NCI-H774 (cell line): ENCODE data around the gene TIGD6.
A peak's percentile ranks its signal among the peaks of the same experiment; 100 is the strongest.
"Not testable (repeated sequence)": the region's sequence is repeated elsewhere in the genome, so short reads cannot be mapped to it uniquely, and the experiment has no call there.

Experiments
- DNase-seq: peaks from one replicate; lab custom pipeline; 2025; lab: John Stamatoyannopoulos, UW

The TIGD6 gene

DNA sequence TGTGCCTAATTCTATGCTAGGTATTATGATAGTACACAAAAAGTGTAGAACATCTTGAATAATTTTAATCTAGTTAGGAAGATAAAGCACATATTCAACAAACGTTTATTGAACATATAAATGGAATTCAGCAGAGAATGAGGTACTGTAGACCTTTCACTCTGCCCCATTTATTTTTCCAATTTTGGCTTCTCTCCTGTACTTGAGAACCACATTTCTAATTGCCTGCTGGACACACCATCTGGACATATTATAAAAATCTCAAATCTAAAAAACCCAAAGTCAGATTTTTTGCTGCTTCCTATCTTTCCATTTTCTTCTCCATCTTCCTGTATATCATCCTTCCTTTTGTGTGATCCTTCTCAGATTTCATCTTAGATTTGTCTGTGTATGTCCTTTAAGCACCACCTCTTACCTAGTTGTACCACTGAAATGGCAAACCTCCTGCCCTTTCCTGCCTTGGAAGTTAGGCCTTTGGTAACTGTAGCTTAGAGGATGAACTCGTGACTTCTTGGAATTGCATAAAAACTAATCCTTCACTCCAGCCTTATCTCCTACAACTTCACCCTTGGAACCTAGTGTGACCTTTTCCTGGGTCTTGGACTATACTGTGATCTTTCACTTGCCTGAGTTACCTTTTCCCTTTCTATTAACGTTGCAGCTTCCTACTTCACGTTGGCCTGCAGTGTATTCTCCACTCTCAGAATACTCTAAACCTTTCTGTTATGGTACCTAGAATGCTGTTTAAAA lies 31.1 kb downstream of the TIGD6 start:
- no peak for DNase-seq

DNA sequence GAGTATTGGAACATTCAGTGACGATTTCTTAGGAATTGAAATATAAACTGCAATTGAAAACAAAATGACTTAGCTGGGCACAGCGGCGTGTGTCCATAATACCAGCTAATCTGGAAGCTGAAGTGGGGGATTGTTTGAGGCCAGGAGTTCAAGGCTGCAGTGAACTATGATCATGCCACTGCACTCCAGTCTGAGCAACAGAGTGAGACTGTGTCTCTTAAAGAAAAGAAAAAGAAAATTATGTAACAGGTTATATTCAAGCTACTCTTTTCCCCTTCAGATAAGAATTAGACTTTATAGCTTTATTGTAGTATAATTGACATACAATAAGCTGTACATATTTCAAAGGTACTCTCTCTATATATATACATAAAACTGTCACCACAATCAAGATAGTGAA lies 33.5 kb downstream of the TIGD6 start:
- DNase-seq = no peak

GRCh38 chr5:149963729-149964128 lies 36.7 kb downstream of the TIGD6 start:
- no peak for DNase-seq

- no peak for DNase-seq
Observed at GRCh38 chr5:149962601-149963300, 37.7 kb downstream of the TIGD6 start.

- peak; percentile 12 for DNase-seq
Observed at GRCh38 chr5:149961957-149962409, 38.5 kb downstream of the TIGD6 start.

GRCh38 chr5:149961186-149961685 lies 39.2 kb downstream of the TIGD6 start:
- no peak for DNase-seq

- DNase-seq = peak; percentile 97
Observed at GRCh38 chr5:149960272-149961185, 39.9 kb downstream of the TIGD6 start, which contains the start of gene SLC26A2. TSS of gene SLC26A2 (plus strand) at chr5:149960758. CDS start at chr5:149977653, 16,895 bp downstream.

DNA sequence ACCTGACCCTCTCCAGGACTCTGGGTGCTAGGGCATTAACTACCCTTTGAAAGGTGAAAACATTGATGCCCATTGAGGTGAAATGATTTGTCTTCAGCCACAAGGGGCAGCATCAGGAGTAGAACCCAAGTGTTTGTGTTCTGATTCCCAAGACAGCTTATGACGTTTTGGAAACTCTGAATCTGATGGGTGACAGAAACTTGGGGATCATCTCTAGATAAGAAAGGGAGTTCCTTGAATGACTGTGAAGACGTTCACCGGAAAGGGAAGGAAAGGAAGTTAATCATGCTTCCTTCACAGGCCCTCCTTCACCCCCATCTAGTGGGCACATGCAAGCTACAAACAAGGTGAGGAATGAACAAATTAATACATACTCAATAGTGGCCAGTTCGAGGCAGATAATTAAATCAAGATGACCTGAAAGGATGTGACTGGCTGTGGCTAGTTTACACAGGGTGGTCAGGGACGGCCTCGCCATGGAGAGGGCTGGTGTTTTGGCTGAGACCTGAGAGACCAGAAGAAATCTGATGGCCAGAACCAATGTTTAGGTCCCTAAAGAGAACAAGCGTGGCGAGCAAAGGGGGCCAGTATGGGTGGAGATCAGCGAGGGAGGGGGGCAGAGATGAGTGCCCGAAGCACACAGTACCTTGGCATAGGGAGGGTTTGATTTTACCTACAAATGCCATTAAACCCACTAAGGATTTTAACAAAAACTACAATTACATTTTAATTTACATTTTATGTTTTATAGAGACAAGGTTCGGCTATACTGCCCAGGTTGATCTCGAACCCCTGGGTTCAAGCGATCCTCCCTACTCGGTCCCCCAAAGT lies 40.8 kb downstream of the TIGD6 start:
- DNase-seq = no peak

GRCh38 chr5:149957855-149958254 lies 42.6 kb downstream of the TIGD6 start:
- DNase-seq = no peak

DNA sequence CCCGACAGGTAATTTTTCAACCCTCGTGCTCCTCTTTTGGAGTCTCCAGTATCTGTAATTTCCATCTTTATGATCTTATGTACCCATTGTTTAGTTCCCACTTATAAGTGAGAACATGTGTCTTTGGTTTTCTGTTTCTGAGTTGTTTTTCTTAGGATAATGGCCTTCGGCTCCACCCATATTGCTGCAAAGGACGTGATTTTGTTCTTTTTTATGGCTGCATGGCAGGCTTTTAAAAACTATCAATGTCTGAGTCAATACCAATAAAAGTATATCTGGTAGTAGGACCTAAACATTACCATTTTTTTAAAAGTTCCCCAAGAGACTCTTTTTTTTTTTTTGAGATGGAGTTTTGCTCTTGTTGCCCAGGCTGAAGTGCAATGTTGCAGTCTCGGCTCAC lies 43.8 kb downstream of the TIGD6 start:
- no peak for DNase-seq

DNA sequence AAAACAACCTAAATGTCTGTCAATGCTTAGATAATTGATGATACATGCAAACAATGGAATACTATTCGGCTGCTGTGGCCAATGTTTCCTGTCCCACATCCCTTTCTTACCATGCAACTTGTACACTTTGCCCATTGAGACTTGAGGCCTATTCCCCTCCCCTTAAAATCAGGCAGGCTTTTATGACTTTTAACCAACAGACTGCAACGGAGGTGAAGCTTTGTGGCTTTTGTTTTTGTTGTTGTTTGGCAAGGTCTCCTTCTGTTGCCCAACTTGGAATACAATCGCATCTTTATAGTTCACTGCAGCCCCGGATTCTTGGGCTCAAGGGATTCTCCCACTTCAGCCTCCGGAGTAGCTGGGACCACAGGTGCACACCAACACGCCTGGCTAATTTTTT lies 45.7 kb downstream of the TIGD6 start:
- DNase-seq = no peak

GRCh38 chr5:149953436-149954121 lies 46.9 kb downstream of the TIGD6 start:
- DNase-seq = no peak

DNA sequence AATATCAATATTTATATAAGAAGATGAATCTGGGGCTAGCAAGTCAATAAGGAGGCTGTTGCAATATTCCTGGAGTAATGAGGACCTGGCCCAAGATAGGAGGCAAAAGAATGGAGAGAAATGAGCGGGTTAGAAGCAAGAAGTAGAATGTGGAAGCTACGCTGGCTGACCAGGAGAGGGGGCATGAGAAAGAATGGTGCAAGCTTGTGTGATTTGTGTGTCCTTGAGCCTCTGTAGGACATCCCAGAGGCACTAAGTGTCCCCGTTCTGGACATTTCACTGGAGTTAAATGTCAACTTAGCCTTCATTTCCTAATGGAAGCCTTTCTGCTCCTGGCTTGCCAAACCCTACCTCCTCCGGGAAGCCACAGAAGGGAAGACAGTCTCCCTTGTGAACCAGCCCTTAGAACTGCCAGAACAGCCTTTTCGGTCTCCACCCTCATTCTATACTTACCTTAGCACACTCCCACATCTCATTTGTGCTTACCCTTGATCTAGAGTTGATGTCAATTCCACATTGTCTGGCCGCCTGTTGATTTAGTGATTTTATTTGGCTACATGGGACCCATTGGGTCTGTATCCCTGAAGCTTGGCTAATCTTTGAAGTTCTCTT lies 49.2 kb downstream of the TIGD6 start:
- DNase-seq = no peak

GRCh38 chr5:149948993-149949392 lies 51.5 kb downstream of the TIGD6 start:
- DNase-seq = no peak

DNA sequence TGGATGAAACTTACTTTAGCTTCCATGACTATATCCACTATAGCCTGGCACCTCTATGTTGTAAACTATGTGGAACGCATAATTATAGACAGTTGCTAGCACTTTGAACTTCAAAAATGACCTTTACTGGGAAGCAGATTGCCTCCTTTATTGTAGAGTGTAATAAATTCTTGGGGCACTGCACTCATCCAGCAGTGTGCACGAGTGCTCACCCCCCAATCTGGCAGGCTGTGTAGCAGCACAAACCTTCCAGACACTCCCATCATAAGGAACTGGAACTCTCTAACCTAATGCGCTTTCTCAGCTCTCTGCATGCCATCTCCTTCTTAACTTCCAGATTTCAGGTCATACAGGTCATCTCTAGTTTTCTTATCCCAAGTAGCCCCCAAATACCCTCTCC lies 54.3 kb downstream of the TIGD6 start:
- DNase-seq = no peak

GRCh38 chr5:149944666-149945065 lies 55.8 kb downstream of the TIGD6 start, which contains the start of gene PDE6A:
TSS of gene PDE6A (minus strand) at chr5:149944793. CDS start at chr5:149944673, 120 bp downstream.
- no peak for DNase-seq

DNA sequence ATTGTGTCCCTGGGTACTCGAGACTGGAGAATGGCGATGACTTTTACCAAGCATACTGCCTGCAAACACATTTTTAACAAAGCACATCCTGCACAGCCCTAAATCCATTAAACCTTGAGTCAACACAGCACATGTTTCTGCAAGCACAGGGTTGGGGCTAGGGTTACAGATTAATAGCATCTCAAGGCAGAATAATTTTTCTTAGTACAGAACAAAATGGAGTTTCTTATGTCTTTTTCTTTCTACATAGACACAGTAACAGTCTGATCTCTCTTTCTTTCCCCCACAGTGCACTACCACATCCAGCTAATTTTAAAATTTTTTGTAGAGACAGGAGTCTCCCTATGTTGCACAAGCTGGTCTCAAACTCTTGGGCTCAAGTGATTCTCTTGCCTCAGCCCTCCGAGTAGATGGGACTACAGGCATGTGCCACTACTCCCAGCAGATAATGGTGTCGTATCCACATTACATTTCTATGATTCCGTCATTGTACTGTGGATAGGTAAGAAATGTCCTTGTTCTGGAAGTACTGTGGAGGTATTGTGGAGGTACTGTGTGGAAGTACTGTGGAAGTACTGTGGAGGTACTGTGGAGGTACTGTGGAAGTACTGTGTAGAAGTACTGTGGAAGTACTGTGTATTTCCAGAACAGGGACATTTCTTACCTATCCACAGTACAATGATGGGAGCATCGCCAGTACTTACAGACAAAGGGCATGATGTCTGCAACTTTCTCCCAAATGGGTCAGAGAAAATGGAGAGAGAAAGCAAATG lies 57.1 kb downstream of the TIGD6 start:
- DNase-seq = not testable (repeated sequence)
